ENCODE results near the gene COL26A1. TPM values are rescaled to one million over a fixed set of nuclear protein-coding genes. Genes with fewer than 3 reads are reported as not detected.

COL26A1 gene
- total and polyA plus RNA-seq, 7 donors, result 0.13 TPM; not detected in 6

DNA sequence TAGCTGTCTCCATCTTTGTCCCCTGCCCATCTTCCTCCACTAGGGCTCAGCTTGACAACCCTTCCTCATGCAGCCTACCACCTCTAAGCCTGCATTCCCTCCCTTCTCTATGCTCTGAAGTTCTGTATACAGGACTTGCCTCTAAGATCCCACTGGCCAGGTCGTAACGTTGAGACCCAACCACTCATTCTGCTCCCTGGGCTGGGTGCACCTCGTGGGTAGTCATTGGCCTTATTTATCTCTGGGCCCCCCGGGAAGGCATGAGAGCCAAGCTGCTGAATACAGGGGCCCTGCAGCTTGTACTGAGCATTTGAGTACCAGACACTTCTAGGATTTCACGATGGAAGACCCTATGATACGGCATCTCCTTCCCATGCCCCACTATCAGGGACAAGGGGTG is 235.3 kb downstream of the COL26A1 start:
- TF ChIP-seq POLR2A (IDR thresholded peaks at IDR 0.05), result no peak
- no peak for TF ChIP-seq POLR2AphosphoS5 (IDR thresholded peaks at IDR 0.05)
- no peak for TF ChIP-seq EP300 (IDR thresholded peaks at IDR 0.05)
- TF ChIP-seq, protein P1, sequence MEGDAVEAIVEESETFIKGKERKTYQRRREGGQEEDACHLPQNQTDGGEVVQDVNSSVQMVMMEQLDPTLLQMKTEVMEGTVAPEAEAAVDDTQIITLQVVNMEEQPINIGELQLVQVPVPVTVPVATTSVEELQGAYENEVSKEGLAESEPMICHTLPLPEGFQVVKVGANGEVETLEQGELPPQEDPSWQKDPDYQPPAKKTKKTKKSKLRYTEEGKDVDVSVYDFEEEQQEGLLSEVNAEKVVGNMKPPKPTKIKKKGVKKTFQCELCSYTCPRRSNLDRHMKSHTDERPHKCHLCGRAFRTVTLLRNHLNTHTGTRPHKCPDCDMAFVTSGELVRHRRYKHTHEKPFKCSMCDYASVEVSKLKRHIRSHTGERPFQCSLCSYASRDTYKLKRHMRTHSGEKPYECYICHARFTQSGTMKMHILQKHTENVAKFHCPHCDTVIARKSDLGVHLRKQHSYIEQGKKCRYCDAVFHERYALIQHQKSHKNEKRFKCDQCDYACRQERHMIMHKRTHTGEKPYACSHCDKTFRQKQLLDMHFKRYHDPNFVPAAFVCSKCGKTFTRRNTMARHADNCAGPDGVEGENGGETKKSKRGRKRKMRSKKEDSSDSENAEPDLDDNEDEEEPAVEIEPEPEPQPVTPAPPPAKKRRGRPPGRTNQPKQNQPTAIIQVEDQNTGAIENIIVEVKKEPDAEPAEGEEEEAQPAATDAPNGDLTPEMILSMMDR (IDR thresholded peaks at IDR 0.05), result no peak
- WGBS, 2 donors, result 43 to 73% methylated on average over 6 of the region's 6 CpGs
- Histone ChIP-seq H3K27me3 (no peaks in the 10 kb centered on the region), H3K36me3 (no peaks in the 10 kb centered on the region), H3K9me3 (no peaks in the 10 kb centered on the region), H3K4me1 (peaks cover 0 to 6% (median 3%) of the 10 kb centered on the region in 4 donors), H3K4me3 (no peak overlapping the region), H3K27ac (no peak overlapping the region)
- intact Hi-C loops (cut with DNase I), result no loop called here
- DNase-seq, result no peak

DNA sequence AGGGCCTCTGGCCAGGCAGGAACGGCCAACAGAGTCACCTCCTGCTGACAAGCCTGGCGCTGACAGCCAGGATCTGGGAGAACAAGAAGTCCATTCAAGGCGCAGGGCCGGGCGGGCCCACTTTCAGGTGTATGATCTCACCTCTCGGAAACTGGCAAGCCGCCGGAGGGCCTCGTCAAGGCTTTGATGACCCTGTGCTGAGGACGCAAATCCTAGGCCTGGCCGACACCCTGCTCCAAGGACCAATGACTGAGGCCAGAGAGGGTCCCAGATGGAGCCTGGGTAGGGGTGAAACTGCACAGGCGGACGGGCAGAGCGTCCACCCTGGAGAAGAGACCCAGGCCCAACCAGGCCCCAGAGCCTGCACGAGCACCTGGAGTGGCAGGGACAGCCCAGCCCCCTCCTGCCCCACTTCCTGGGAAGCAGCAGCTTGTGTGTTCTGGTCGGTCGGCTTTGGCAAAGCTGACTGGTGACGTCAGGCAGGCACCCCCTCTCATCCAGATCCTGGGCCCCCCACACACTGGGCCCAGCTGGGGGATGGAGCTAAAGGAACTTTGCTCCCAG is 235.8 kb downstream of the COL26A1 start:
- no peak for TF ChIP-seq POLR2A (IDR thresholded peaks at IDR 0.05)
- TF ChIP-seq, protein P1 (IDR thresholded peaks at IDR 0.05), result no peak
- no peak for TF ChIP-seq POLR2AphosphoS5 (IDR thresholded peaks at IDR 0.05)
- no peak for TF ChIP-seq EP300 (IDR thresholded peaks at IDR 0.05)
- H3K27me3 ChIP-seq, result no peaks in the 10 kb centered on the region
- WGBS, 2 donors, result 20 to 69% methylated on average over 18 of the region's 18 CpGs
- H3K4me3 ChIP-seq, result no peak overlapping the region
- no peak for DNase-seq
- no peaks in the 10 kb centered on the region for H3K36me3 ChIP-seq
- intact Hi-C loops (cut with DNase I), result no loop called here
- H3K9me3 ChIP-seq, result no peaks in the 10 kb centered on the region
- peaks cover 0 to 6% (median 3%) of the 10 kb centered on the region in 4 donors for H3K4me1 ChIP-seq
- no peak overlapping the region for H3K27ac ChIP-seq

DNA sequence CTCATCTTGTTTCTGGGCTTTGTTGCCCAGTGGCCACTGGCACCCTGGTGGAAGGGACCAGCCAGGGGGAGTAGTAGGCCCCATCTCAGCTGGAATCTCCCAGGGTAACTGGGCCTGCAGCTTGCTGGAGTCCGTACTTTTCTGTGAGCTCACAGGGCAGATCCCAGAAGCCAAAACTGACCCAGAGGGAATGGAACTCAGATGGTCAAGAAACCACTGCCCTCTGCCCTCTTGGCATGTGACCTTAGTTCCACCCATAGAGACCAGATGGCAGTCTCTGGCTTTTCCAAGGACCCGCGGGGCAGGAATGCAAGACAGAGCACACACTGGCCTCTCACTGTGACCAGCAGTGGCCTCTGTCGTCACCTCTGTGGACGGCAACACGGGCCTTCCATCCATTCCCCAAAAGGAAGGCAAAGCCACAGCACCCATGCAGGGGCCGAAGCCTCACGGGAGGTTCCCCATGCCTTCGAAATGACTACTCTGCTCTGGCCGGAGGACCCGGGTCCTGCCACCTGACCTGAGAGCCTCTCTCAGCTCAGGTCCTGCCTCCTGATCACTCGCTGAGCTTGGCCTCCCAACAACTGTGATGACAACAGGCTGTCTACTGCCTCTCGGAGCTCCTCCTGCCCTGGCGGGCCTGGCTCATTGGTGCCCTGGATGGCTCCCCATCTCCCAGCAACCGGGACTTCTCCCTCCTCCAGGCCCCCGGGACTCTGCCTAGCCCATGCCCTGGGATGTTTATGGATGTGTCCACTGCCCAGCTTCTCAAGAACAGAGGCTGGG is 236.5 kb downstream of the COL26A1 start:
- intact Hi-C loops (cut with DNase I), result no loop called here
- DNase-seq, result no peak
- Histone ChIP-seq H3K9me3 (no peaks in the 10 kb centered on the region), H3K4me3 (no peak overlapping the region), H3K36me3 (no peaks in the 10 kb centered on the region), H3K27me3 (no peaks in the 10 kb centered on the region), H3K4me1 (peaks cover 0 to 6% (median 3%) of the 10 kb centered on the region in 4 donors), H3K27ac (no peak overlapping the region)
- 86 to 87% methylated on average over 16 of the region's 16 CpGs for WGBS, 2 donors
- TF ChIP-seq, protein P1 (IDR thresholded peaks at IDR 0.05), result no peak
- TF ChIP-seq POLR2AphosphoS5 (IDR thresholded peaks at IDR 0.05), result no peak
- TF ChIP-seq EP300 (IDR thresholded peaks at IDR 0.05), result no peak
- TF ChIP-seq POLR2A (IDR thresholded peaks at IDR 0.05), result no peak

DNA sequence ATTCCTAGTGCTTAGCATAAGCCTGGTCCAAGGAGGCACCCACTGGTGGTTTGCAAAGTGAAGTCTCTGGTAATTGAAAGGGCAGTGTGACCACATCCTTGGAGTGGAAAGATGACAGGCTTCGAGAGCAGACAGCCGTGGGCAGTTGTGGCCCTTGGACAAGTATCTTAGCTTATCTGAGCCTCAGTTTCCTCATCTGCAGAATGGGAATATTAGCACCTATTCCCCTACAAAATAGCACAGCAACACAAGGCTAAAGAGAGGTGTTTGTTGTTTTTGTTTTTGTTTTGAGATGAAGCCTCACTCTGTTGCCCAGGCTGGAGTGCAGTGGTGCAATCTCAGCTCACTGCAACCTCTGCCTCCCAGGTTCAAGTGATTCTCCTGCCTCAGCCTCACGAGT is 237.1 kb downstream of the COL26A1 start:
- no peaks in the 10 kb centered on the region for H3K27me3 ChIP-seq
- H3K4me1 ChIP-seq, result peaks cover 0 to 6% (median 3%) of the 10 kb centered on the region in 4 donors
- TF ChIP-seq POLR2A (IDR thresholded peaks at IDR 0.05) (no peak), POLR2AphosphoS5 (IDR thresholded peaks at IDR 0.05) (no peak), EP300 (IDR thresholded peaks at IDR 0.05) (no peak)
- TF ChIP-seq, protein P1 (IDR thresholded peaks at IDR 0.05), result no peak
- no peaks in the 10 kb centered on the region for H3K9me3 ChIP-seq
- no peak overlapping the region for H3K4me3 ChIP-seq
- intact Hi-C loops (cut with DNase I), result no loop called here
- no peak for DNase-seq
- no peaks in the 10 kb centered on the region for H3K36me3 ChIP-seq
- WGBS, 2 donors, result 89 to 91% methylated on average over 3 of the region's 3 CpGs
- no peak overlapping the region for H3K27ac ChIP-seq
